22Rv1 (cell line): ENCODE measurements around the gene AUTS2.

Source experiments
- ZFX ChIP-seq: fragments of 450-650 bp; IDR thresholded peaks from 2 replicates; pipeline ENCODE4 v1.6.1; 2017; ENCODE audit warnings: antibody characterized with exemption, borderline replicate concordance
- TF ChIP-seq, protein P1 (sequence below): fragments of 450-650 bp; IDR thresholded peaks from 2 replicates; pipeline ENCODE4 v1.5.1; 2017; ENCODE audit warnings: mild to moderate bottlenecking

DNA sequence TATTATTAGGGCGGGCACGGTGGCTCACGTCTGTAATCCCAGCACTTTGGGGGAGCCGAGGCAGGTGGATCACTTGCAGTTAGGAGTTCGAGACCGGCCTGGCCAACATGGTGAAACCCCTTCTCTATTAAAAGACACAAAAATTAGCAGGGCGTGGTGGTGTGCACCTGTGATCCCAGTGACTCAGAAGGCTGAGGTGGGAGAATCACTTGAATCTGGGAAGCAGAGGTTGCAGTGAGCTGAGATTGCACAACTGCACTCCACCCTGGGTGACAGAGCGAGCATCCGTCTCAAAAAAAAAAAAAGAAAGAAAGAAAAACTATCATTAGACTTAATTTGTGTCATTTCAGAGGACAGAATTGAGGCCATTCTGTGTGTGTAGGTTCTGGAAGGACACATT, 780.9 kb downstream of the AUTS2 start:
- TF ChIP-seq, protein P1, sequence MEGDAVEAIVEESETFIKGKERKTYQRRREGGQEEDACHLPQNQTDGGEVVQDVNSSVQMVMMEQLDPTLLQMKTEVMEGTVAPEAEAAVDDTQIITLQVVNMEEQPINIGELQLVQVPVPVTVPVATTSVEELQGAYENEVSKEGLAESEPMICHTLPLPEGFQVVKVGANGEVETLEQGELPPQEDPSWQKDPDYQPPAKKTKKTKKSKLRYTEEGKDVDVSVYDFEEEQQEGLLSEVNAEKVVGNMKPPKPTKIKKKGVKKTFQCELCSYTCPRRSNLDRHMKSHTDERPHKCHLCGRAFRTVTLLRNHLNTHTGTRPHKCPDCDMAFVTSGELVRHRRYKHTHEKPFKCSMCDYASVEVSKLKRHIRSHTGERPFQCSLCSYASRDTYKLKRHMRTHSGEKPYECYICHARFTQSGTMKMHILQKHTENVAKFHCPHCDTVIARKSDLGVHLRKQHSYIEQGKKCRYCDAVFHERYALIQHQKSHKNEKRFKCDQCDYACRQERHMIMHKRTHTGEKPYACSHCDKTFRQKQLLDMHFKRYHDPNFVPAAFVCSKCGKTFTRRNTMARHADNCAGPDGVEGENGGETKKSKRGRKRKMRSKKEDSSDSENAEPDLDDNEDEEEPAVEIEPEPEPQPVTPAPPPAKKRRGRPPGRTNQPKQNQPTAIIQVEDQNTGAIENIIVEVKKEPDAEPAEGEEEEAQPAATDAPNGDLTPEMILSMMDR = no peak
- TF ChIP-seq ZFX = no peak
